GM19397 (cell line): ENCODE measurements around the gene OSBPL10.
"Not testable (repeated sequence)": the region's sequence is repeated elsewhere in the genome, so short reads cannot be mapped to it uniquely, and the experiment has no call there.

Source experiments
- ATAC-seq: cut with Tn5 transposase; IDR thresholded peaks from one replicate; pipeline ENCODE4 v1.9.1; 2021; ENCODE audit warnings: mild to moderate bottlenecking, moderate library complexity; ENCODE audit not compliant: unreplicated experiment

OSBPL10 gene, protein sequence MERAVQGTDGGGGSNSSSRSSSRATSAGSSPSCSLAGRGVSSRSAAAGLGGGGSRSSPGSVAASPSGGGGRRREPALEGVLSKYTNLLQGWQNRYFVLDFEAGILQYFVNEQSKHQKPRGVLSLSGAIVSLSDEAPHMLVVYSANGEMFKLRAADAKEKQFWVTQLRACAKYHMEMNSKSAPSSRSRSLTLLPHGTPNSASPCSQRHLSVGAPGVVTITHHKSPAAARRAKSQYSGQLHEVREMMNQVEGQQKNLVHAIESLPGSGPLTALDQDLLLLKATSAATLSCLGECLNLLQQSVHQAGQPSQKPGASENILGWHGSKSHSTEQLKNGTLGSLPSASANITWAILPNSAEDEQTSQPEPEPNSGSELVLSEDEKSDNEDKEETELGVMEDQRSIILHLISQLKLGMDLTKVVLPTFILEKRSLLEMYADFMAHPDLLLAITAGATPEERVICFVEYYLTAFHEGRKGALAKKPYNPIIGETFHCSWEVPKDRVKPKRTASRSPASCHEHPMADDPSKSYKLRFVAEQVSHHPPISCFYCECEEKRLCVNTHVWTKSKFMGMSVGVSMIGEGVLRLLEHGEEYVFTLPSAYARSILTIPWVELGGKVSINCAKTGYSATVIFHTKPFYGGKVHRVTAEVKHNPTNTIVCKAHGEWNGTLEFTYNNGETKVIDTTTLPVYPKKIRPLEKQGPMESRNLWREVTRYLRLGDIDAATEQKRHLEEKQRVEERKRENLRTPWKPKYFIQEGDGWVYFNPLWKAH

DNA sequence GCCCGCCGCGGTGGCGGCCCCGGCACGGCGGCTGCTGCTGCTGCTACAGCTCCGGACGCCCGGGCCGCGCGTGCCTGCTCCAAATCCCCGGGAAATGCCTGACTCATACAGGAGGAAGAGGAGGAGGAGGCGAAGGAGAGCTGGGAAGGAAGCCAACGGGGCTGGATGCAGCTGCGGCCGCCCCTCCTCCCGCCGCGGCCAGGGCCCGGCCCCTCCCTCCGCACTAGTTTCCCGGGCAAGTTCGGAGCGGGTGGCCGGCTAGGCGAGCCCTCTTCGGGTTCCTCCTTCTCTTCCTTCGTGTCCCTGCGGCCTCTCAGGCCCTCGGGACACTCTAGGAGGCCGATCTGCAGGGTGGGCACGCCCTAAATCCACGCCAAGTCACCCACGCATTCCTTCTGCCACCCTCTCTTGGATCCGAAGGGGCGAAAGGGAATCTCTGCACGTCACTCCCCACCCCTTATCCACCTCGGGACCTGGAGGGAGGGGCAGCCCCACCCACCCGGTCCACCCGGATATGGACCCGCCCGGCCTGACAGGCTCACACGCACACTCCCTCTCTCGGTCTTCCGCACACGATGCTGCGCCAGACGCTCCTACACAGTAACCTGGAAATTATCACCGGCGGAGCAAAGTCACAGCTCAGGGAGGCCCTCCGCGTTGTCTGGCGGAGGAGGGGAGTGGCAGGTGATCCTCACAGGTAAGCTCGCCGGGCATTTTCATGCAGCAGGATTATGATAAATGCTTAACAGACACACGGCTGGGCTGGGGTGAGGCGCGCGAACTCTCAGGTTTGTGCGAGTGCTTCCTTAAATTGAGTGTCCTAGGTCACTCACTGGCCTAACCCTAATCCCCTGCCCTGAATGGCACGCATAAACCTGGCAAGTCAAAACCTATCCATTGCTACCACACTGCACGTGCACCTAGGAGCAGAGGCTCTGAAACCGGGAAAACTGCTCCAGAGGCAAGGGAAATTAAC is at the start of gene OSBPL10, which contains the start of gene ZNF860:
Gene OSBPL10 (minus strand): TSS at position 57 of the 976 bp plus-strand sequence. CDS start 83 bp downstream, outside the sequence.
Gene ZNF860 (plus strand): TSS at position 545 of the 976 bp plus-strand sequence. CDS start 7,330 bp downstream, outside the sequence.
- no peak for ATAC-seq

DNA sequence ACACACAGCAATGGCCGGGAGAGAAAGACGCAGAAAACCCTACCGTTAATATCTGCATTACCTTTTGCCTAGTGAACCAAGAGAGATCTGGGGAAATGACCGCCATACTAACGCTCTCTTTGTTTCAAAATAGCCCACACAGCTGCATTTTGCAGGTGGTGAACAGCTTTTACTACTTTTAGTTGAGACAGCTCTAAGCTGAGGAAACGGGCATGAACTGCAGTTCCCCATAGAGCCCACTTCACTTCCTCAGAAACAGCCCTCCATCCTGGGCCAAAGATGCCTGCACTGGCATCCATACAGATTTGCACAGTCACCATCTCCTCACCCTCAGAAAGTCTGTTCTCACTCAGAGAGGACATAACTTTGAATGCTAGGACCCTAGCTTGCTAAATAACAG is 45.5 kb upstream of the OSBPL10 start:
- no peak for ATAC-seq

DNA sequence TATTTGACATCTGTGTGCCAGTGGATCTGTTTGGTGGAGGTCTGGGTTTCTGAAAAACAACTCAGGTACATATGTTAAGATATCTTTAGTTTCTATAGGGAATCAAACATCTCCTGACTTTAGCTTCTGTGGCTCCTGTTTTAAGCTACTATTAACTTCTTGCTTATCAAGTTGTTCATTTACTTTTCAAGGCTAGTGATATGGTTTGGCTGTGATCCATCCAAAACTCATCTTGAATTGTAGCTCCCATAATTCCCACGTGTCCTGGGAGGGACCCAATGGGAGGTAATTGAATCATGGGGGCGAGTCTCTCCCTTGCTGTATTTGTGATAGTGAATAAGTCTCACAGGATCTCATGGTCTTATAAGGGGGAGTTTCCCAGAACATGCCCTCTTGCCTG is 41.9 kb upstream of the OSBPL10 start:
- ATAC-seq, result no peak

DNA sequence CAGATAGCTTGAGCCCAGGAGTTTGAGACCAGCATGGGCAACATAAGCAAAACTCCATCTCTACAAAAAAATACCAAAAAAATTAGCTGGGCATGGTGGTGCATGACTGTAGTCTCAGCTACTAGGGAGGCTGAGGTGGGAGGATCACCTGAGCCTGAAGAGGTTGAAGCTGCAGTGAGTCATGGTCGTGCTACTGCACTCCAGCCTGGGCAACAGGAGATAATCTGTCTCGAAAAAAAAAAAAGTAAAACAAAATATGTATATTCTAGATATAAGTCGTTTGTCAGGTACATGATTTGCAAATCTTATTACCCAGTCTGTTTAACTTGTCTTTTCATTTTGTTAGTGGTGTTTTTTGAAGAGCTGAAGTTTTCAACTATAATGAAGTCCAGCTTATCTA is 40.7 kb upstream of the OSBPL10 start:
- no peak for ATAC-seq

DNA sequence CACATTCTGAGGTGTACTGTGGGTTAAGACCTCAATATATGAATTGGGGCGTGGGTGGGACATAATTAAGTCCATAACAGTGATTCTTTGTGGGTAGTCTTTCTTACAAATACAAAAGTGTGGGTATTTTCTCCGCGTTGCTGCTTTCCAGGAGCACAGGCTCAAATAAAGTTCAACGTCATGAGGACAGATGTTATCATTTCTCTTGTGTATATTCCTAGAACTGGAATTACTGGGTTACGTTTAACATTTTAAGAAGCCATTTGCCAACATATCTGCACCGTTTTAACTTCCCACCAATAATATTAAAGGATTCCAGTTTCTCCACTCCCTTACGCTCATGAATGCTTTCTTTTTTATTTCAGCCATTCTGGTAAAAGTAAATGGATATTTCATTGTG is 40.1 kb upstream of the OSBPL10 start:
- ATAC-seq, result no peak

DNA sequence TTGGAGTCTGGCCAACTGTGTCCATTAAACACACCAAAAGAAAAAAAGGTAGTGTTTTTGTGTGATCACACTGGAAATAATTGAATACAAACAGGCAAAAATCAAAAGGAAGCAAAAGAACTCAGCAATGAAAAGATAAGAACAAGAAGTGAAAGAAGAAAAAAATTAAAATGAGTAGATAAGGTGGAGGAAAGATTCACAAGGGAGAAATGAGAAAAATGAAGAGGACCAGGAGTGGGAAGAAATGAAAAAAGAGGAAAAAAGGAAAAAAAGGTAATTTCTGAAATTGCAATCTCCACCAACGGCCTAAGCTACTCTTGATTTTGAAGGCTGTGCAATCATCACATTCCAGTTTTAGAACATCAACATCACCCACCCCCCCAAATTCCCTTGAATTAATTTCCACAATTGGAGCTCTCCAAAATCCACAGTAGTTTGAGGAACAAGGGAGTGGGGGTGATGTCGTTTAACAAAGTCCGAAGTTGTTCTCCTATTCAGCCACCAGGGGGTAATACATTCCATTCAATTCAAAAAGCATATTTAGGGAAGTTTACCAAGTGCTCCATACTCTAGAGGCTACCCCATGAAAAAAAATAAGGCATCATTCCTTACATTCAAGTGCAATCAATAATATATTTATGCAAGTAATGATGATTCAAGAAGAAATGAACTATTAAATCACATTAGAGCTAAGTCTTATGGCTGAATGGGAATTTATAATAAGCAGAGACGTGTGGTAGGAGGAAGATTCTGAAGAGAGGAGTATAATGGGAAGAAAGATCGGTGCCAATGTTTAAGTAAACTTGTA is 37.9 kb upstream of the OSBPL10 start:
- ATAC-seq, result no peak

DNA sequence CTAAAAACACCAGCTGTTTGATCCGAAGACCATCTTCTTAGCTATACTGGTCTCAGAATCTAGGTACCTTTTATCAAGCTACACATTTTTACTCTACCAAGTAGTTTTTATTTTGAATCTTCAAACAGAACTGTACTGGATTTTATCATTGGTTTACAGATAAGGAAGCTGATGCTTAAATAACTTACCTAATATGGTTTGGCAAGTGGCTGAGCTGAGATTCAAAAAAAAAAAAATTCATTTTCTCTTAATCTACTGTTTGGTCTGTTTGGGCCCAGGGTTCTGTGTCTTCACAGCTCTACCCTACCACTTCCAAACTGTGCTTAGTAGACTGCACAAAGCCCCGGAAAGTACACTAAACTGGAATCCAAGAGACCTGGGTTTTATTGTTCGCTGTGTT is 36.2 kb upstream of the OSBPL10 start:
- ATAC-seq, result no peak

DNA sequence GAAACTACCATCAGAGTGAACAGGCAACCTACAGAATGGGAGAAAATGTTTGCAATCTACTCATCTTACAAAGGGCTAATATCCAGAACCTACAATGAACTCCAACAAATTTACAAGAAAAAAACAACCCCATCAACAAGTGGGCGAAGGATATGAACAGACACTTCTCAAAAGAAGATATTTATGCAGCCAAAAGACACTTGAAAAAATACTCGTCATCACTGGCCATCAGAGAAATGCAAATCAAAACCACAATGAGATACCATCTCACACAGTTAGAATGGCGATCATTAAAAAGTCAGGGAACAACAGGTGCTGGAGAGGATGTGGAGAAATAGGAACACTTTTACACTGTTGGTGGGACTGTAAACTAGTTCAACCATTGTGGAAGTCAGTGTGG is 34.6 kb upstream of the OSBPL10 start:
- ATAC-seq, result not testable (repeated sequence)

DNA sequence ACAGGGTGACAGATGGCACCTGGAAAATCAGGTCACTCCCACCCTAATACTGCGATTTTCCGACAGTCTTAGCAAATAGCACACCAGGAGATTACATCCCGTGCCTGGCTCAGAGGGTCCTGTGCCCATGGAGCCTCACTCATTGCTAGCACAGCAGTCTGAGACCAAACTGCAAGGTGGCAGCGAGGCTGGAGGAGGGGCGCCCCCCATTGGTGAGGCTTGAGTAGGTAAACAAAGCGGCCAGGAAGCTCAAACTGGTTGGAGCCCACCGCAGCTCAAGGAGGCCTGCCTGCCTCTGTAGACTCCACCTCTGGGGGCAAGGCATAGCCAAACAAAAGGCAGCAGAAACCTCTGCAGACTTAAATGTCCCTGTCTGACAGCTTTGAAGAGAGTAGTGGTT is 29.6 kb upstream of the OSBPL10 start:
- not testable (repeated sequence) for ATAC-seq

DNA sequence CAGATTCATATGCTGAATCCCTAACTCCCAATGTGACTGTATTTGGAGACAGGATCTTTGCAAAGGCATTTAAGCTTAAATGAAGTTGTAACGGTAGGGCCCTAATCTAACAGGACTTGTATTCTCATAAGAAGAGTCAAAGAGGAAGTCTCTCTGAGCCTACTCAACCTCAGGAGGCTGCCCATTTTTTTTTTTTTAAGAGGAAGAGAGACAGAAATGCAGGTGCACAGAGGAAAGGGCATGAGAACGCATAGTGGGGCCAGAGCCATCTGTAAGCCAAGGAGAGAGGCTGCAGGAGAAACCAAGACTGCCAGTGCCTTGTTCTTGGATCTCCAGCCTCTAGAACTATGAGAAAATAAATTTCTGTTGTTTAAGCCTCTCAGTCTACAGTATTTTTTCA is 28.9 kb upstream of the OSBPL10 start:
- no peak for ATAC-seq

DNA sequence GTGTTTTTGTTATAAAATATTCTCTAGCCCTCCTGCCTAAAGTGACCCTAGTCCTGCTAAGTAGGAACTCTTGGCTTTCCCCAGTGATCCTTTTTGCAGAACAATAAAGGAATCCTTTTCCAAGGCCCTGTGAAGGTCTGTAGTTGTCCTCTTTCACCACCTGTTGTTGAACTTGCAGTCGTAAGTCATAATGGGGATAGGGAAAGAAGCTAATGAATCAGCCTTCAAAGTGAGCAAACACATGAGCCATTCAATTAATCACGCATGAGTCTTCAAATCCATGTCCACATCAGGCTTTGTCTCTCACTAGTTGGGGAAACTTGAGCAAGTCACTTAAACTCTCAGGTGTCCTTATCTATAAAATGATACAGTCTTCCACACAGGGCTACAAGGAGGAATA is 28.0 kb upstream of the OSBPL10 start:
- no peak for ATAC-seq

DNA sequence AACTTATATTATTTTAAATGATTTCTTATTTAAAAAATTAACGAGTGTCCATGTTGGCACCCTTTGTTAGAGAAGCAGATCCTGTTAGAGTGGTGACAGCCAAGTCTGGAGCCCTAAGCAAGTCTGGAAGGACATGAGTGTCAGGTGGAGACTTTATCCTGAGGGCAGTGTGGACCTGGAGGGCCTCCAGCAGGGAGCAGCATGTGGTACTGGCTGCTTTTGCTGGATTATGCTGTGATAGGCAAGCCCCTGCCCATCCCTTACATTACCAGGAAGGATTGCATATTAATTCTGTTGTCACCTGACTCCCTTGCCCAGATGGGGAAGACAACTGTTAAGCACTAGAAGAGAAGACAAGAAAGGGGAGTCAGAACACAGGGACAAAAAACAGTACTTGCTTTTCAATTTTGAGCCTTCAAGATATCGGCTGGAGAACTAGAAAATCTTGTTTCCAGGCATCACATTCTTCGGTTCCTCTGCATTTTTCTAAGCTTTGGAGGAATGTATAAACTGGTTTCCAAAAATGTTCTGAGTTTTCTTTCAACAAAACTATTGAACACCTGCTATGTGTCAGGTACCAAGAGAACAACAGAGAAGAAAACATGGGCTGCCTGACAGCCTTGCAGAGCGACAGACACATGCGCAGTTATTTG is 23.2 kb upstream of the OSBPL10 start:
- no peak for ATAC-seq

DNA sequence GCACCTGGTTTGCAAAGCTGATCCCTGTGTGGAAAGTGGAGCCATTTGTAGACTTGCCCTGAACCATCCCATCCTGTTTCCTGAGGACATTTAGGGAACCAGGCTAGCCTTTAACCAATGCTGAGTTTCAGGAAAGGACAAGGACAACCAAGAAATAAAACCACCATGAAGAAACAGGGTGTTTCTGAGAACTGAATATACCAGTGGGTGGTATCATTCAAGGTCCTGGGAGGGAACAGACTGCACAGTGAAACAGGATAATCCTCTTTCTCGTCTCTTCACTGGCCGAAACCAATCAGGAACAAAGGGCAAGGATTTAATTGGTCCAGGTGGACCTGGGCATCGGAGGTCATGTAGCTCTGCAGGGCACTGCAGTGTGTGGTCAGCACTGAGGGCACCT is 22.3 kb upstream of the OSBPL10 start:
- no peak for ATAC-seq

DNA sequence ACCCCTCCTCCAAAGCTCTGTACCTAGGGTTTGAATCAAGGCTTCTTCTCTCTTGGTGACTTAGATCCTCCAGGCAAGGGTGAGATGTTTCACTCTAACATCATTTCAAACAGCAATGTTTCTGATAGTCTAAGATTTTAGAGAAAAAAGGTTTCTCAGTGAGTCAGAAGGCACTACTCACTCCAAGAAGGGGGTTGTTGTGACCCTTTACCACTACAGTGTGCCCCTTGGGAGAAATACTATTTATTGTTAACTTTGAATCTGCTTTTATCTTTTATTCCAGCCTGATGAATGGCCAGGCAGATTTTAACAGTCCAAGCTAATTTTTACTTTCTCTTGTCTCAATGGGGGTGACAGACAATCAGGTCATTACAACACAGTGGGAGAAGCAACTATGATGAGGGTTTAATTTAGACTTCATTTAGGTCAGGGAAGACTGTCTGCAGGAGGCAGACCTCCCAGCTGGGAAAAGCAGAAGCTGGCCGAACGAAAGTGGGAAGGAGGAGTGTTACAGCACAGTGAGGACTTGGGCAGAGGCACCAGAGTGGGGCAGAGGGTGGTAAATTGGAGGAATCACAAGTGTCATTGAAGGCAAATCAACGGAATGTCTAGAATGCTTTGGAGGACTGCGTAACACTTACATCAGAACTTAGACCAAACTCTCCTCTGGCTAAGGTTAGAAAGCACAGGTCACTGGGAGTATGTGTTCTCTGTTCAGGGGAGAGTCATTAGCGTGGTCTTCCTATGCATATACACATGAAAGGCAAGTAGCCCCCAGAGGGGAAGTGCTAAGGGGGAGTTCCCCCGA is 21.7 kb upstream of the OSBPL10 start:
- no peak for ATAC-seq

DNA sequence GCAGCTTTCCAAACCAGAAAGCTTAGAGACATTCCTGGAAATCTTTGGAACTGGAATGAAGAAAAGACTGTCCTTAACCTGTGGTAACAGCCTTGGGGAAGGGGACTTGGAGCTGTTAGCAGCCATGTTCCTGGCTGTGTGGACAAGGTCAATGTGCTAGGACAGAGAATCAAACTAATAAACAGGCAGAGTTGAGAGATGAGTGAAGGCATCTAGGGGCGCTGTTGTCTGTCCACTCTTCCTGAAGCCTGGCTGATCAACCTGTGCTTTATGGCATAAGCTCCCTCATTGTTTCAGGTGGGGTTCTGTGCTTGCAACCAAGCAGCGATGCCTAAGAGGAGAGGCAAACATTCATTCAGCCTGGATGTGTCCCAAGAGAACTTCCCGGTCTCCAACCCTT is 19.8 kb upstream of the OSBPL10 start:
- no peak for ATAC-seq

DNA sequence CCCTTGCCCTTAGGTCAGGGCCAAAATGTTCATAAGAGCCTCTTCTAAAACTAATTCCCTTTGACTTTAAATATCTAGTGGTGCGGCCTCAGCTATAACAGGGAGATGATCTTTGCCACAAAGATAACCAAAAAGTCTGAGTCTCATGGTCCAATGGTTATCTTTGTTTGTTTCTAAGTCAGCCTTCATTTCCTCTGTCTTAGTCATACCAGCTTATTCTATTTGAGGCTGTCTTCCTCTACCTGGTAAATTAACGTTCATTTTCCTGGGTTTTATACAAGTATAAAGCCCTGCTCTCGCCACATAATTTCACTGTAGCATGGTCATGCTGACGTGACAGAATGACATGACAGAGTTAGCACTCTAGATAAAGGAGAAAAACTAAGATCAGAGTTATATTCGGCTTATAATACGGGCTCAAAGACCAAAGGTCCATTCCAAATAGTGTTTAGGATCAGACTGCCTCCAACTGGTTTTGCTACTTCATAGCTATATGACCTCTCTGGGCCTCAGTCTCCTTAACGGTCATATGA is 18.9 kb upstream of the OSBPL10 start:
- no peak for ATAC-seq

DNA sequence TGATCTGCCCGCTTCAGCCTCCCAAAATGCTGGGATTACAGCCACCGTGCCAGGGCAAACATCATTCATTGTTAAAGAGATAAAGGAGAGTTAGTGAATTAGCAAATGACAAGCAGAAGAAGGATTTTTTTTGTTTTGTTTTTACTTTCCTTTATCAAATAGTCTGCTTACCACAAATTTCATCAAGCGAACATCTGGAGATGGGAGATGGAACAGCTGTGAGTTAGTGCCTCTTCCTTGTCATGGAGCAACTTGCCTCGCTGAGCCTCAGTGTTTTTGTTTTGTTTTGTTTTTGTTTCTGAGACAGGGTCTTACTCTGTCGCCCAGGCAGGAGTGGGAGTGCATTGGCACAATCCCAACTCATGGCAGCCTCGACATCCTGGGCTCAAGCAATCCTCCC is 16.4 kb upstream of the OSBPL10 start:
- no peak for ATAC-seq

DNA sequence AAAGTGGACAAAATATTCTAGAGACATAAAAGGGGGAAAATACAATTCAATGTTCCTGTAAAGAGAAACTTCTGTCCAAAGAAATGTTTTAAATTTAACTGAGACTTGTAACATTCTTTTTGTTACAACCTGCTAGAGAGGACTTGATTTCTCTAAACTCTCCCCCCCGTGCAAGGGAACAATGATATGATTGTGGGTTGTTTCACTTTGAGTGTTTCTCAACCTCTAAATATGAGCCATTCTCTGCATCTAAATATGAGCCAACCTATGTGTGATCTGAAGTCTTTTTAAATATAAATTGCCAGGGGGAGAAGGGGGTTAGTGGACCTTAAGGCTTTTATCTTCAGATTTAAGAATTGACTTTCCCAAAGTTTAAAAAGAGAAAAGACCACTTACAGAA is 15.1 kb upstream of the OSBPL10 start:
- no peak for ATAC-seq
